ENCODE data around the gene ACOX3.

GRCh38 chr4:8468746-8469535 lies 28.4 kb upstream of the ACOX3 start:
- peak; percentile 79 for TF ChIP-seq CTCF (IDR thresholded peaks at IDR 0.05; ENCODE audit: low read depth, low read length, missing input control)
- TF ChIP-seq RAD21 (IDR thresholded peaks at IDR 0.05) = peak; percentile 78 to 87
- no peak for TF ChIP-seq ATF3 (IDR thresholded peaks at IDR 0.05)
- TF ChIP-seq SP1 (IDR thresholded peaks at IDR 0.05) = no peak
- no peak for TF ChIP-seq JUND (IDR thresholded peaks at IDR 0.05)
- TF ChIP-seq TAF1 (conservative IDR thresholded peaks at IDR 0.05) = no peak
- TF ChIP-seq YY1 (IDR thresholded peaks at IDR 0.05) = no peak
- TF ChIP-seq, protein P1, sequence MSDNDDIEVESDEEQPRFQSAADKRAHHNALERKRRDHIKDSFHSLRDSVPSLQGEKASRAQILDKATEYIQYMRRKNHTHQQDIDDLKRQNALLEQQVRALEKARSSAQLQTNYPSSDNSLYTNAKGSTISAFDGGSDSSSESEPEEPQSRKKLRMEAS (IDR thresholded peaks at IDR 0.05) = no peak
- TF ChIP-seq EGR1 (IDR thresholded peaks at IDR 0.05; ENCODE audit: low read depth in 2 of 2) = no peak
- no peak for TF ChIP-seq GABPA (IDR thresholded peaks at IDR 0.05 in 1 of 2, conservative IDR thresholded peaks at IDR 0.05 in 1 of 2)

Data from liver (tissue), 3 donors.